K562 (cell line): ENCODE measurements around the gene YAE1. TPM values are rescaled to one million over a fixed set of nuclear protein-coding genes. Genes with fewer than 3 reads are reported as not detected.

Experiments
- CBX2 ChIP-seq: fragments of 200-600 bp; sonication (generic); IDR thresholded peaks from one replicate; pipeline ENCODE4 v1.6.1; 2012; ENCODE audit warnings: mild to moderate bottlenecking, low read length, inconsistent platforms; ENCODE audit not compliant: insufficient read depth, poor library complexity, severe bottlenecking
- EP400 ChIP-seq: fragments of 450-650 bp; IDR thresholded peaks from 2 replicates; pipeline ENCODE4 v1.6.1; 2017; ENCODE audit warnings: antibody characterized with exemption, mild to moderate bottlenecking, moderate library complexity
- FOXK2 ChIP-seq, 2 experiments: fragments of 450-650 bp; IDR thresholded peaks in 1 of 2; conservative IDR thresholded peaks in 1 of 2; 2 replicates each; pipeline ENCODE4 v1.6.1; 2016; ENCODE audit warnings: low read depth in 2 of 2, mild to moderate bottlenecking in 1 of 2
- NFE2L1 ChIP-seq: fragments of 450-650 bp; IDR thresholded peaks from 2 replicates; pipeline ENCODE4 v1.6.1; 2016; ENCODE audit warnings: missing genetic modification characterization, low read depth, mild to moderate bottlenecking, missing compliant biosample characterization, moderate library complexity, borderline replicate concordance
- PHF8 ChIP-seq: fragments of 200-600 bp; sonication (generic); IDR thresholded peaks from 2 replicates; pipeline ENCODE4 v1.6.1; 2012; ENCODE audit warnings: mixed run types, mild to moderate bottlenecking, inconsistent platforms, low read length, moderate library complexity, borderline replicate concordance
- RHOXF2B ChIP-seq: fragments of 250-450 bp; sonication (Bioruptor Pico); conservative IDR thresholded peaks from 2 replicates; pipeline ENCODE4 v1.5.1; 2021
- SMC3 ChIP-seq: conservative IDR thresholded peaks from 2 replicates; pipeline ENCODE4 v1.6.1; 2011; ENCODE audit warnings: low read depth, low read length, improper control_type of control experiment; ENCODE audit not compliant: insufficient read depth
- WHSC1 ChIP-seq: IDR thresholded peaks from one replicate; pipeline ENCODE4 v1.6.1; 2012; ENCODE audit warnings: low read length, control low read depth, inconsistent platforms
- ZFP36 ChIP-seq: fragments of 150-350 bp; IDR thresholded peaks from 2 replicates; pipeline ENCODE4 v1.6.1; 2018; ENCODE audit warnings: low read length, low read depth; ENCODE audit not compliant: partially characterized antibody
- polyA plus RNA-seq, 8 experiments: library from polyadenylated mRNA; depleted of rRNA in 4 of 8; stranded (reverse) in 5 of 8; unstranded in 3 of 8; fragments of >200 nt; fragmentation: Nextera tagmentation in 2 of 8; fragmentation: Illumina TruSeq in 1 of 8; extraction: Ambion mirVana in 2 of 8; extraction: Trizol in 1 of 8; gene quantifications; 2 replicates each; pipeline versions ENCODE4 v1.2.1 to v1.2.3, GENCODE V29; 2011 to 2014; ENCODE audit warnings: inconsistent platforms in 1 of 8, missing spikeins in 1 of 8
- total RNA-seq, 7 experiments: library from RNA; depleted of rRNA in 6 of 7; stranded (reverse); fragments of >200 nt in 6 of 7; fragmentation: Illumina TruSeq in 2 of 7; extraction: Trizol in 2 of 7; gene quantifications; 2 replicates each; pipeline versions ENCODE4 v1.2.1 to v1.2.3, GENCODE V29; 2011 to 2021; ENCODE audit warnings: low replicate concordance in 1 of 7
- TF ChIP-seq, protein P1 (sequence below): fragments of 250-450 bp; sonication (Bioruptor Pico); IDR thresholded peaks from 2 replicates; pipeline ENCODE4 v1.5.0; 2021
- TF ChIP-seq, protein P2 (sequence below): fragments of 450-650 bp; IDR thresholded peaks from 2 replicates; pipeline ENCODE4 v1.6.1; 2016; ENCODE audit warnings: mild to moderate bottlenecking, moderate library complexity
- TF ChIP-seq, protein P3 (sequence below): IDR thresholded peaks from 2 replicates; pipeline ENCODE4 v1.6.1; 2016; ENCODE audit warnings: missing genetic modification characterization, missing compliant biosample characterization

The YAE1 gene
- total and polyA plus RNA-seq, 9 of the 15 experiments (the other 6 are each of a cell fraction or from before 2014, with no cell fraction given), result 15.2 to 63.4 (median 30.1) TPM

DNA sequence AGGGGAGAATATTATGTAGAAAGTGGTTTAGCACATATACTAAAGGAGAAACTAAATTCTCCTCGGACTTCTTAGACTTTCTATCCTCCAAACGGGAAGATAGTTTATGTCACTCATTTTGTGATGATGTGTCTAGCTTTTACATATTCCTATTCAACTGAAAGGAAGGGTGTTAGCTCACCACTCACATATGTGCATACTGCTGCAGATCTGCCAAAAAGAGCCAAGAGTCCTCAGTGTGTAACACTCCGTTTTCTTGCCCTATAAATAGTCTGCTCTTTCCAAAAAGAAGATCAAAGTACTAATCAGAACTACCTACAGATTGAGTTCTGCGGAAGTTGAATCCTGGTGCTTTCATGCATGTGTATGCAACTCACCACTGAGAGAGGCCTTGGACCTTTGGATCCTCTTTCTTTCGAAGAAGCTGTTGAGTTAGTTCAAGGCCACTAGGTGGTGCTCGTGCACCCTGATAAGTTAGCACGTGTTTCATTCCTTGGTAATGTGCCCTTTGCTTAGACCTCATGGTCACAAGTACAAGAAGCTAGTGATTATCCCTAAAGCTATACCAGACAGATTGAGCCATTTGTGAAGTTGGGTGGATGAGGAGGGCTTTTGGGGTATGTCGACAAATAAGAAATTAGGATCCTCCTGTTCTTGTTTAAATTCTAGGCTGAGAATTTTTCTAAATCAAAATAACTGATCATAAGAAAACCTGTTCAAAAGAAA, 14.1 kb downstream of the YAE1 start (continued):
- TF ChIP-seq, protein P1, sequence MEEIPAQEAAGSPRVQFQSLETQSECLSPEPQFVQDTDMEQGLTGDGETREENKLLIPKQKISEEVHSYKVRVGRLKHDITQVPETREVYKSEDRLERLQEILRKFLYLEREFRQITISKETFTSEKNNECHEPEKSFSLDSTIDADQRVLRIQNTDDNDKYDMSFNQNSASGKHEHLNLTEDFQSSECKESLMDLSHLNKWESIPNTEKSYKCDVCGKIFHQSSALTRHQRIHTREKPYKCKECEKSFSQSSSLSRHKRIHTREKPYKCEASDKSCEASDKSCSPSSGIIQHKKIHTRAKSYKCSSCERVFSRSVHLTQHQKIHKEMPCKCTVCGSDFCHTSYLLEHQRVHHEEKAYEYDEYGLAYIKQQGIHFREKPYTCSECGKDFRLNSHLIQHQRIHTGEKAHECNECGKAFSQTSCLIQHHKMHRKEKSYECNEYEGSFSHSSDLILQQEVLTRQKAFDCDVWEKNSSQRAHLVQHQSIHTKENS, result no peak
- TF ChIP-seq WHSC1, result no peak
- peak; percentile 16 for TF ChIP-seq ZFP36
- TF ChIP-seq CBX2, result no peak
- TF ChIP-seq PHF8, result no peak
- no peak for TF ChIP-seq RHOXF2B (CRISPR knock-in tag)
- TF ChIP-seq, protein P2, sequence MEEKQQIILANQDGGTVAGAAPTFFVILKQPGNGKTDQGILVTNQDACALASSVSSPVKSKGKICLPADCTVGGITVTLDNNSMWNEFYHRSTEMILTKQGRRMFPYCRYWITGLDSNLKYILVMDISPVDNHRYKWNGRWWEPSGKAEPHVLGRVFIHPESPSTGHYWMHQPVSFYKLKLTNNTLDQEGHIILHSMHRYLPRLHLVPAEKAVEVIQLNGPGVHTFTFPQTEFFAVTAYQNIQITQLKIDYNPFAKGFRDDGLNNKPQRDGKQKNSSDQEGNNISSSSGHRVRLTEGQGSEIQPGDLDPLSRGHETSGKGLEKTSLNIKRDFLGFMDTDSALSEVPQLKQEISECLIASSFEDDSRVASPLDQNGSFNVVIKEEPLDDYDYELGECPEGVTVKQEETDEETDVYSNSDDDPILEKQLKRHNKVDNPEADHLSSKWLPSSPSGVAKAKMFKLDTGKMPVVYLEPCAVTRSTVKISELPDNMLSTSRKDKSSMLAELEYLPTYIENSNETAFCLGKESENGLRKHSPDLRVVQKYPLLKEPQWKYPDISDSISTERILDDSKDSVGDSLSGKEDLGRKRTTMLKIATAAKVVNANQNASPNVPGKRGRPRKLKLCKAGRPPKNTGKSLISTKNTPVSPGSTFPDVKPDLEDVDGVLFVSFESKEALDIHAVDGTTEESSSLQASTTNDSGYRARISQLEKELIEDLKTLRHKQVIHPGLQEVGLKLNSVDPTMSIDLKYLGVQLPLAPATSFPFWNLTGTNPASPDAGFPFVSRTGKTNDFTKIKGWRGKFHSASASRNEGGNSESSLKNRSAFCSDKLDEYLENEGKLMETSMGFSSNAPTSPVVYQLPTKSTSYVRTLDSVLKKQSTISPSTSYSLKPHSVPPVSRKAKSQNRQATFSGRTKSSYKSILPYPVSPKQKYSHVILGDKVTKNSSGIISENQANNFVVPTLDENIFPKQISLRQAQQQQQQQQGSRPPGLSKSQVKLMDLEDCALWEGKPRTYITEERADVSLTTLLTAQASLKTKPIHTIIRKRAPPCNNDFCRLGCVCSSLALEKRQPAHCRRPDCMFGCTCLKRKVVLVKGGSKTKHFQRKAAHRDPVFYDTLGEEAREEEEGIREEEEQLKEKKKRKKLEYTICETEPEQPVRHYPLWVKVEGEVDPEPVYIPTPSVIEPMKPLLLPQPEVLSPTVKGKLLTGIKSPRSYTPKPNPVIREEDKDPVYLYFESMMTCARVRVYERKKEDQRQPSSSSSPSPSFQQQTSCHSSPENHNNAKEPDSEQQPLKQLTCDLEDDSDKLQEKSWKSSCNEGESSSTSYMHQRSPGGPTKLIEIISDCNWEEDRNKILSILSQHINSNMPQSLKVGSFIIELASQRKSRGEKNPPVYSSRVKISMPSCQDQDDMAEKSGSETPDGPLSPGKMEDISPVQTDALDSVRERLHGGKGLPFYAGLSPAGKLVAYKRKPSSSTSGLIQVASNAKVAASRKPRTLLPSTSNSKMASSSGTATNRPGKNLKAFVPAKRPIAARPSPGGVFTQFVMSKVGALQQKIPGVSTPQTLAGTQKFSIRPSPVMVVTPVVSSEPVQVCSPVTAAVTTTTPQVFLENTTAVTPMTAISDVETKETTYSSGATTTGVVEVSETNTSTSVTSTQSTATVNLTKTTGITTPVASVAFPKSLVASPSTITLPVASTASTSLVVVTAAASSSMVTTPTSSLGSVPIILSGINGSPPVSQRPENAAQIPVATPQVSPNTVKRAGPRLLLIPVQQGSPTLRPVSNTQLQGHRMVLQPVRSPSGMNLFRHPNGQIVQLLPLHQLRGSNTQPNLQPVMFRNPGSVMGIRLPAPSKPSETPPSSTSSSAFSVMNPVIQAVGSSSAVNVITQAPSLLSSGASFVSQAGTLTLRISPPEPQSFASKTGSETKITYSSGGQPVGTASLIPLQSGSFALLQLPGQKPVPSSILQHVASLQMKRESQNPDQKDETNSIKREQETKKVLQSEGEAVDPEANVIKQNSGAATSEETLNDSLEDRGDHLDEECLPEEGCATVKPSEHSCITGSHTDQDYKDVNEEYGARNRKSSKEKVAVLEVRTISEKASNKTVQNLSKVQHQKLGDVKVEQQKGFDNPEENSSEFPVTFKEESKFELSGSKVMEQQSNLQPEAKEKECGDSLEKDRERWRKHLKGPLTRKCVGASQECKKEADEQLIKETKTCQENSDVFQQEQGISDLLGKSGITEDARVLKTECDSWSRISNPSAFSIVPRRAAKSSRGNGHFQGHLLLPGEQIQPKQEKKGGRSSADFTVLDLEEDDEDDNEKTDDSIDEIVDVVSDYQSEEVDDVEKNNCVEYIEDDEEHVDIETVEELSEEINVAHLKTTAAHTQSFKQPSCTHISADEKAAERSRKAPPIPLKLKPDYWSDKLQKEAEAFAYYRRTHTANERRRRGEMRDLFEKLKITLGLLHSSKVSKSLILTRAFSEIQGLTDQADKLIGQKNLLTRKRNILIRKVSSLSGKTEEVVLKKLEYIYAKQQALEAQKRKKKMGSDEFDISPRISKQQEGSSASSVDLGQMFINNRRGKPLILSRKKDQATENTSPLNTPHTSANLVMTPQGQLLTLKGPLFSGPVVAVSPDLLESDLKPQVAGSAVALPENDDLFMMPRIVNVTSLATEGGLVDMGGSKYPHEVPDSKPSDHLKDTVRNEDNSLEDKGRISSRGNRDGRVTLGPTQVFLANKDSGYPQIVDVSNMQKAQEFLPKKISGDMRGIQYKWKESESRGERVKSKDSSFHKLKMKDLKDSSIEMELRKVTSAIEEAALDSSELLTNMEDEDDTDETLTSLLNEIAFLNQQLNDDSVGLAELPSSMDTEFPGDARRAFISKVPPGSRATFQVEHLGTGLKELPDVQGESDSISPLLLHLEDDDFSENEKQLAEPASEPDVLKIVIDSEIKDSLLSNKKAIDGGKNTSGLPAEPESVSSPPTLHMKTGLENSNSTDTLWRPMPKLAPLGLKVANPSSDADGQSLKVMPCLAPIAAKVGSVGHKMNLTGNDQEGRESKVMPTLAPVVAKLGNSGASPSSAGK, result peak; percentile 70
- peak; percentile 81 for TF ChIP-seq EP400
- peak; percentile 95 for TF ChIP-seq SMC3
- TF ChIP-seq FOXK2 (conservative IDR thresholded peaks at IDR 0.05 in 1 of 2, IDR thresholded peaks at IDR 0.05 in 1 of 2; ENCODE audit: low read depth in 2 of 2), result peak; percentile 37 to 50; a peak in 1 of 4 replicates
- TF ChIP-seq, protein P3, sequence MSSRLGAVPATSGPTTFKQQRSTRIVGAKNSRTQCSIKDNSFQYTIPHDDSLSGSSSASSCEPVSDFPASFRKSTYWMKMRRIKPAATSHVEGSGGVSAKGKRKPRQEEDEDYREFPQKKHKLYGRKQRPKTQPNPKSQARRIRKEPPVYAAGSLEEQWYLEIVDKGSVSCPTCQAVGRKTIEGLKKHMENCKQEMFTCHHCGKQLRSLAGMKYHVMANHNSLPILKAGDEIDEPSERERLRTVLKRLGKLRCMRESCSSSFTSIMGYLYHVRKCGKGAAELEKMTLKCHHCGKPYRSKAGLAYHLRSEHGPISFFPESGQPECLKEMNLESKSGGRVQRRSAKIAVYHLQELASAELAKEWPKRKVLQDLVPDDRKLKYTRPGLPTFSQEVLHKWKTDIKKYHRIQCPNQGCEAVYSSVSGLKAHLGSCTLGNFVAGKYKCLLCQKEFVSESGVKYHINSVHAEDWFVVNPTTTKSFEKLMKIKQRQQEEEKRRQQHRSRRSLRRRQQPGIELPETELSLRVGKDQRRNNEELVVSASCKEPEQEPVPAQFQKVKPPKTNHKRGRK, result no peak
- no peak for TF ChIP-seq NFE2L1 (tag)
